Measurements from ENCODE around the gene PIK3C2A. TPM values are rescaled to one million over a fixed set of nuclear protein-coding genes. Genes with fewer than 3 reads are reported as not detected.

The PIK3C2A gene
- total and polyA plus RNA-seq, 2 of the 8 experiments (the other 6 are each of a cell fraction or from before 2014, with no cell fraction given) = 20.1 to 127 TPM

DNA sequence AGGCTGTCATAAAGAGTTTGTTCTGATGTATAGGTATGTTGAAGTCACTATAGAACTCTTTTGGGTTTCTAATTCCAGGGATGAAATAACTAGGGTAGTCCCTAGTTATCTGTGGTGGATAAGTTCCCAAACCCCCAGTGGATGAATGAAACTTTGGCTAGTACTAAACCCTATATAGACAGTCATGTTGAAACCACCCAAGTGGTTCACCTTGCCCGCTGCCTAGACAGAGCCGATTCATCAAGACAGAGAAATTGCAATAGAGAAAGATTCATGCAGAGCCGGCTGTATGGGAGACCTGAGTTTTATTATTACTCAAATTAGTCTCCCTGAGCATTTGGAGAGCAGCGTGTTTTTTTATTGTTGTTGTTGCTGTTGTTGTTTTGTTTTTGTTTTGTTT, 44.9 kb upstream of the PIK3C2A start:
- WGBS, 2 experiments (ENCODE audit: extremely low coverage in 1 of 2, insufficient coverage in 1 of 2, insufficient read length in 1 of 2, insufficient replicate concordance in 2 of 2, low coverage in 1 of 2, low lambda C conversion rate in 2 of 2, missing lambda C conversion rate in 1 of 2) = 77% methylated on average over 4 of the region's 4 CpGs; no CpG with 5 or more reads in 1 of the 2 experiments
- H2AFZ ChIP-seq (ENCODE audit: low read length) = no peak overlapping the region
- no peak overlapping the region for H2BK120ac ChIP-seq (replicated peaks; ENCODE audit: low read depth, low read length)
- no peak overlapping the region for H3K23ac ChIP-seq (ENCODE audit: insufficient read length)
- no peak overlapping the region for H4K8ac ChIP-seq (ENCODE audit: extremely low read depth, insufficient read depth, low read length)
- no peak overlapping the region for H3K27ac ChIP-seq (ENCODE audit: low read depth, low read length)
- H2AK5ac ChIP-seq (ENCODE audit: low read depth, low read length) = no peak overlapping the region
- H3K4me2 ChIP-seq (ENCODE audit: insufficient read depth in 1 of 2, low read depth in 2 of 2, low read length in 2 of 2) = no peak overlapping the region
- H4K5ac ChIP-seq (ENCODE audit: insufficient read length, low read depth, low read length) = no peak overlapping the region
- no peak overlapping the region for H3K9ac ChIP-seq (replicated peaks in 1 of 4; ENCODE audit: extremely low read depth in 1 of 4, low read depth in 3 of 4, low read length in 3 of 4)
- no peak overlapping the region for H3K18ac ChIP-seq (ENCODE audit: extremely low read depth, low read length)
- H4K91ac ChIP-seq (replicated peaks; ENCODE audit: insufficient read length, low read length) = no peak overlapping the region
- H2BK5ac ChIP-seq (ENCODE audit: low read depth, low read length) = no peak overlapping the region
- H3K56ac ChIP-seq (replicated peaks; ENCODE audit: insufficient read length, low read depth, low read length) = no peak overlapping the region
- no peaks in the 10 kb centered on the region for H3K23me2 ChIP-seq (ENCODE audit: low read depth, low read length)
- no peak overlapping the region for H3K4me3 ChIP-seq (ENCODE audit: extremely low read depth in 1 of 4, insufficient read depth in 2 of 4, low read depth in 3 of 4, low read length in 4 of 4)
- POLR2A ChIA-PET (ENCODE audit: partially characterized antibody) = no interaction called here
- no peak for DNase-seq (ENCODE audit: low read depth in 1 of 2, low spot score in 2 of 2)
- H2BK15ac ChIP-seq (ENCODE audit: low read length) = no peak overlapping the region
- FAIRE-seq = no peak
- H3K36me3 ChIP-seq (ENCODE audit: control insufficient read depth in 2 of 4, insufficient read depth in 4 of 4, low read length in 3 of 4) = no peaks in the 10 kb centered on the region
- H3K79me1 ChIP-seq (ENCODE audit: low read depth, low read length) = no peaks in the 10 kb centered on the region
- no peaks in the 10 kb centered on the region for H3K27me3 ChIP-seq (replicated peaks in 1 of 4; ENCODE audit: control insufficient read depth in 3 of 4, extremely low read depth in 1 of 4, insufficient read depth in 3 of 4, low read length in 3 of 4)
- no peaks in the 10 kb centered on the region for H3K79me2 ChIP-seq (ENCODE audit: control insufficient read depth in 1 of 2, insufficient read depth in 2 of 2, low read length in 2 of 2)
- no peaks in the 10 kb centered on the region for H4K20me1 ChIP-seq (replicated peaks in 1 of 2; ENCODE audit: control insufficient read depth in 1 of 2, insufficient read depth in 2 of 2, low read length in 2 of 2)
- no peak overlapping the region for H3K14ac ChIP-seq (ENCODE audit: insufficient read length)
- CTCF ChIA-PET (ENCODE audit: partially characterized antibody) = no interaction called here
- H3K4ac ChIP-seq (replicated peaks; ENCODE audit: insufficient read length, low read depth, low read length) = no peak overlapping the region
- no peaks in the 10 kb centered on the region for H3K4me1 ChIP-seq (replicated peaks in 1 of 4; ENCODE audit: control insufficient read depth in 3 of 4, insufficient read depth in 4 of 4, low read length in 3 of 4)
- no peak overlapping the region for H2BK12ac ChIP-seq (ENCODE audit: low read depth, low read length)
- no peaks in the 10 kb centered on the region for H3K9me3 ChIP-seq (ENCODE audit: insufficient read depth in 2 of 2, low read depth in 1 of 2, low read length in 1 of 2)
- H2BK20ac ChIP-seq (ENCODE audit: low read length) = no peak overlapping the region
- no peak for TF ChIP-seq TEAD4 (IDR thresholded peaks at IDR 0.05; ENCODE audit: low read depth, low read length)
- TF ChIP-seq YY1 (IDR thresholded peaks at IDR 0.05; ENCODE audit: low read depth, low read length) = no peak
- TF ChIP-seq USF2 (IDR thresholded peaks at IDR 0.05; ENCODE audit: low read length) = no peak
- TF ChIP-seq SP2 (IDR thresholded peaks at IDR 0.05; ENCODE audit: low read length) = no peak
- TF ChIP-seq, protein P1, sequence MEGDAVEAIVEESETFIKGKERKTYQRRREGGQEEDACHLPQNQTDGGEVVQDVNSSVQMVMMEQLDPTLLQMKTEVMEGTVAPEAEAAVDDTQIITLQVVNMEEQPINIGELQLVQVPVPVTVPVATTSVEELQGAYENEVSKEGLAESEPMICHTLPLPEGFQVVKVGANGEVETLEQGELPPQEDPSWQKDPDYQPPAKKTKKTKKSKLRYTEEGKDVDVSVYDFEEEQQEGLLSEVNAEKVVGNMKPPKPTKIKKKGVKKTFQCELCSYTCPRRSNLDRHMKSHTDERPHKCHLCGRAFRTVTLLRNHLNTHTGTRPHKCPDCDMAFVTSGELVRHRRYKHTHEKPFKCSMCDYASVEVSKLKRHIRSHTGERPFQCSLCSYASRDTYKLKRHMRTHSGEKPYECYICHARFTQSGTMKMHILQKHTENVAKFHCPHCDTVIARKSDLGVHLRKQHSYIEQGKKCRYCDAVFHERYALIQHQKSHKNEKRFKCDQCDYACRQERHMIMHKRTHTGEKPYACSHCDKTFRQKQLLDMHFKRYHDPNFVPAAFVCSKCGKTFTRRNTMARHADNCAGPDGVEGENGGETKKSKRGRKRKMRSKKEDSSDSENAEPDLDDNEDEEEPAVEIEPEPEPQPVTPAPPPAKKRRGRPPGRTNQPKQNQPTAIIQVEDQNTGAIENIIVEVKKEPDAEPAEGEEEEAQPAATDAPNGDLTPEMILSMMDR (IDR thresholded peaks at IDR 0.05; ENCODE audit: control extremely low read depth in 1 of 3, insufficient read depth in 1 of 3, low read depth in 1 of 3, low read length in 3 of 3) = no peak
- TF ChIP-seq ASH2L (IDR thresholded peaks at IDR 0.05; ENCODE audit: low read length) = no peak

All from H1 (cell line).